ENCODE data around the gene CFTR.

Gene CFTR

DNA sequence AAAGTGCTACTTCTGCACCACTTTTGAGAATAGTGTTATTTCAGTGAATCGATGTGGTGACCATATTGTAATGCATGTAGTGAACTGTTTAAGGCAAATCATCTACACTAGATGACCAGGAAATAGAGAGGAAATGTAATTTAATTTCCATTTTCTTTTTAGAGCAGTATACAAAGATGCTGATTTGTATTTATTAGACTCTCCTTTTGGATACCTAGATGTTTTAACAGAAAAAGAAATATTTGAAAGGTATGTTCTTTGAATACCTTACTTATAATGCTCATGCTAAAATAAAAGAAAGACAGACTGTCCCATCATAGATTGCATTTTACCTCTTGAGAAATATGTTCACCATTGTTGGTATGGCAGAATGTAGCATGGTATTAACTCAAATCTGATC is 110.4 kb downstream of the CFTR start:
- DNase-seq, result no peak

DNA sequence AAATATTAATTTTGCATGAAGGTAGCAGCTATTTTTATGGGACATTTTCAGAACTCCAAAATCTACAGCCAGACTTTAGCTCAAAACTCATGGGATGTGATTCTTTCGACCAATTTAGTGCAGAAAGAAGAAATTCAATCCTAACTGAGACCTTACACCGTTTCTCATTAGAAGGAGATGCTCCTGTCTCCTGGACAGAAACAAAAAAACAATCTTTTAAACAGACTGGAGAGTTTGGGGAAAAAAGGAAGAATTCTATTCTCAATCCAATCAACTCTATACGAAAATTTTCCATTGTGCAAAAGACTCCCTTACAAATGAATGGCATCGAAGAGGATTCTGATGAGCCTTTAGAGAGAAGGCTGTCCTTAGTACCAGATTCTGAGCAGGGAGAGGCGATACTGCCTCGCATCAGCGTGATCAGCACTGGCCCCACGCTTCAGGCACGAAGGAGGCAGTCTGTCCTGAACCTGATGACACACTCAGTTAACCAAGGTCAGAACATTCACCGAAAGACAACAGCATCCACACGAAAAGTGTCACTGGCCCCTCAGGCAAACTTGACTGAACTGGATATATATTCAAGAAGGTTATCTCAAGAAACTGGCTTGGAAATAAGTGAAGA is 112.3 kb downstream of the CFTR start:
- DNase-seq, result no peak

DNA sequence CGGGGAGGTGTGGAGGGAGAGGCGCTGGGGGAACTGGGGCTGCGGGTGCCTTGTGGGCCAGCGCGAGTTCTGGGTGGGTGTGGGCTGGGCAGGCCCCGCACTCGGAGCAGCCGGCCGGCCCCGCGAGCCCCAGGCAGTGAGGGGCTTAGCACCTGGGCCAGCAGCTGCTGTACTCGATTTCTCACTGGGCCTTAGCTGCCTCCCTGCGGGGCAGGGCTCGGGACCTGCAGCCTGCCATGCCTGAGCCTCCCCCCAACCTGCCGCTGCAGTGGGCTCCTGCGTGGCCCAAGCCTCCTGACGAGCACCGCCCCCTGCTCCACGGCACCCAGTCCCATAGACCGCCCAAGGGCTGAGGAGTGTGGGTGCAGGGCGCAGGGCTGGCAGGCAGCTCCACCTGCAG is 116.3 kb downstream of the CFTR start:
- no peak for DNase-seq

DNA sequence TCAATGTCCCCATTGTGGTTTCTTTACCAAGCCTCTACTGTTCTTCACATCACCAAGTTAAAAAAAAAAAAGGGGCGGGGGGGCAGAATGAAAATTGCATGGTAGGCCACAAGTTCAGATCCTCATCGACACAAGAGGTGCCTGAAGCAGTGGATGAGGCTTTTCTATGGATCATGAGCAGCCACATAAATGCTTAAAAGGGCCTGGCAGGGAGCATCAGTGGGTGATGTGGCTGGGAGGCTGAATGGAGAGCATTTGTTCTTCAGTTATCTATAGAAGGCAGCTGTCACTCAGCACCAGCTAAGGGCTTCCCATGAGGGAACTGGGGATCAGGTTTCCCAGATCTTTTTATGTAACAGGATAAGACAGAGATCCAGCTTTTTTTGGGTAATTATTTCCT is 117.9 kb downstream of the CFTR start:
- DNase-seq, result no peak

DNA sequence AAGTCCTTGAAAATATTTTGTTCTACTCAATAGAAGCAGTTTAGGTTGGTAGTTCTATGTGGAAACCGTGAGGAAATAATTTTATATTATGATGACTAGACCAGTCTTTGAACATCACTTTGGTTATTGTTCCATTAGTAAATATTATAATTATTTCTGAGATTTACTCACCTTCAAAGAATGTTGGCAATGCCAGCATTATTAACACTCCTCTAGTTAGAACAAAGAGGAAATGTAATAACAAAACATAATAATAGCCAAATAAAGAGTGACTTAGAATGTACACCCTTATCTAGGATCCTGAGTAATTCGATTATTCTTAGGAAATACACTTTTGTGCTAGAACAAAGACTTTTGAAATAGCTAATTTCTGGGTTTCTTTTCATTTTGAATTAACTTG is 121.1 kb downstream of the CFTR start:
- DNase-seq, result no peak

DNA sequence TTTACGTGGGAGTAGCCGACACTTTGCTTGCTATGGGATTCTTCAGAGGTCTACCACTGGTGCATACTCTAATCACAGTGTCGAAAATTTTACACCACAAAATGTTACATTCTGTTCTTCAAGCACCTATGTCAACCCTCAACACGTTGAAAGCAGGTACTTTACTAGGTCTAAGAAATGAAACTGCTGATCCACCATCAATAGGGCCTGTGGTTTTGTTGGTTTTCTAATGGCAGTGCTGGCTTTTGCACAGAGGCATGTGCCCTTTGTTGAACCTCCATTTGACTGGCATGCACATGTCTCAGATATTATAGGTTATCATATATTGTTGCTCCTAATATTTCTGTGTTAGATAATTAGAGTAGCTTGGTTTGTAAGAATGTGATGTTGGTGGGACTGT is 123.8 kb downstream of the CFTR start:
- DNase-seq, result no peak

DNA sequence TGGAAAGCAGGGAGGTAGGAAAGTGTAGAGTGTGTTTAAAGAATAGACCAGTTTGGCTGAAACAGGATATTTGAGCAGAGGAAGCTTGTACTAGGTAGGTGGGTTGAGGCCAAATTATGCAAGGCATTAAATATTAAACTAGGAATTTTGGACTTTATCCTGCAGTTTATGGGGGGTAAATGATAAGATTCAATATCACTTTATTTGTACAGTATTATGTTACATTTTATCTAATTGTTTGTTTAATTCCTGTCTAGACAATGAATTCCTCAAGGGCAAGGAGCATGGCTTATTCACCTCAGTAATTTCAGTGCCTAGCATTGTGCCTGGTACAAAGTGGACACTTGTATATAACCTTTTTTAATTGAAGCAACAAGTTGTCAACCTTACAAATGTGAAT is 125.9 kb downstream of the CFTR start:
- DNase-seq, result no peak

DNA sequence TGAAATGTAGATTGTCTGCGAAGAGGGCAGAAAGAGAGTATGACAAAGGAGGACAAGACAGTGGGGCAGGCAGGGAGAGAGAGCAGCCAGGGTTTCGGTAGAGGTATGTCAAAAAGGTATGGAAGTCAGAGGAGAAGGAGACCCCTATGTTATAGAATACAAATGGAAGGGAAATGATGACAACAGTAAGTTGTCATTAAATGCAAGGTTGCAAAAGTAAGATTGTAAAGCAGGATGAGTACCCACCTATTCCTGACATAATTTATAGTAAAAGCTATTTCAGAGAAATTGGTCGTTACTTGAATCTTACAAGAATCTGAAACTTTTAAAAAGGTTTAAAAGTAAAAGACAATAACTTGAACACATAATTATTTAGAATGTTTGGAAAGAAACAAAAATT is 126.3 kb downstream of the CFTR start:
- no peak for DNase-seq

DNA sequence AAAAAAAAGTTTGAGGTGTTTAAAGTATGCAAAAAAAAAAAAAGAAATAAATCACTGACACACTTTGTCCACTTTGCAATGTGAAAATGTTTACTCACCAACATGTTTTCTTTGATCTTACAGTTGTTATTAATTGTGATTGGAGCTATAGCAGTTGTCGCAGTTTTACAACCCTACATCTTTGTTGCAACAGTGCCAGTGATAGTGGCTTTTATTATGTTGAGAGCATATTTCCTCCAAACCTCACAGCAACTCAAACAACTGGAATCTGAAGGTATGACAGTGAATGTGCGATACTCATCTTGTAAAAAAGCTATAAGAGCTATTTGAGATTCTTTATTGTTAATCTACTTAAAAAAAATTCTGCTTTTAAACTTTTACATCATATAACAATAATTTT is 130.6 kb downstream of the CFTR start:
- no peak for DNase-seq

DNA sequence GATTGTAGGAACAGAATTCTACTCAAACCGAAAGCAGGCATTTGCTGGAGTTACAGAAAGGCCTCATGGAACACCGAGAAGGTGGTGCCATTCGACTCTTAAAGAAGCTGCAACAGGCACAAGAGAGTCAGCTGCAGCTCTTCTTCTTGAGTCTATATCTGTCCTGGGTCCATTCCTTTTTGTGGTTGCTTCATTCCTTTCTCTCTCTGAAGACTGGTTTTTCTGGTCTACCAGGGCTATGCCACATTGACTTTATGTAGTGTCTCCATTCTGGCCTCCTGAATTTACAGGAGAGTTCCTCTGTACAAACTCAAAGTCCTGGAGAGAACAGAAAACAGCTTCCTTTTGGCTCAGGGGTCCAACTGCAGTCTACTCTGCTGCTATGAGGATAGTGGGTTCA is 132.8 kb downstream of the CFTR start:
- DNase-seq, result no peak

DNA sequence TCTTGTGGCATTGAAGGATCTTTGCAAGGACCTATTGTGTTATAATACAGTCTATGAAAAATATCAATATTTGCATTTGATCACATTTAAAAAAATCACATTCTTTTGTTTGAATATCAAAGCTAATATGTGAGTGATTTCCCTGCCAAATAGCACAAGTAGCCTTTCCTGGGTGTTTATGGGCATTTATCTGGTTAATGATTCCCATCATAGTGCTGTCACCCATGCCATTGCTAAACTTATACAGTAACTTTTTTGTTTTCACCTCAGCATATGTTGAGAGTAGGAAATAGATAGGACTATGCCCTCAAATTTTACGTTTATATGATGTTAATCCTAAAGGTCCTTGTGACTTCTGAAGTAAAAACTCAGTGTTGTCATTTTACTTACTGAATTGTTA is 136.9 kb downstream of the CFTR start:
- DNase-seq, result no peak

DNA sequence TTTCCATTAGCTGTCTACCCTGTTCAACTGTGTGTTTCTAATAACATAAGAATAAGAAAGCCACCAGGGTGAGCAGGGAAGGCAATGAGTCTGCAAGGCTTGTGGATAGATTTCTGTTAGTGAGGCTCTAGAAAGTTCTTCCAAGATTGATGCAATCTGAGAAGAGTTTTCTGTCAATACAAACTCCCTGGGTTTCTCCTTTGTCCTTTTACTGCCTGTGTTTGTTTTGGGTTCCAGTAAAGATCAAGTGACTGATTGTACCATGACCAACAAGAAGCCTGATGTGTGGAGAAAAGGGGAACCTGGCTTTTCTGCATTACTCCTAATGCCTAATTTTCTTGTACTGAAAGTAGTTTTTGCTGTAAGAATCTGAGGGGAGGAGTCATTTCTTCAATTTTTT is 139.9 kb downstream of the CFTR start:
- DNase-seq, result no peak

DNA sequence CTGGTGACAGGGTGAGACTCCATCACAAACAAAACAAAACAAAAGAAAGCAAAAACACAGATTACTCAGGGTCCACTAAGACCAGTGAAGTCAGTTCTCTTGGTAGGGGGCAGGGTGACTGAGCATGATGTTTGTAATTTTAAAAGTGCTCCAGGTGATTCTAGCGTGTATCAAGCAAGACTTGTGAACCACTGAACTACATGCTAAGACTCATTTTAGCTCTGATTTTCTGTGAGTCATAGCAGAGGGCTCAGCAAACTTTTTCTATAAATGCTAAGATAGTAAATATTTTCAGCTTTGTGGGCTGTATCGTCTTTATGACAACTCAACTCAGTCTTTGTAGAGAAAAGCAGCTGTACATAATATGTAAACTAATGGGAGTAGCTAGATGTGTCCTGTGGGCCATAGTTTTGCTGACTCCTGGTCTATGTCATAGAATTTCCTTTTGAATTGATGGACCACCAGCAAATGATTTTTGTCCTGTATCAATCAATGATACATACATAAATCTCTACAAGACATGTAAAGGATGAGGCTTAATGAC is 141.3 kb downstream of the CFTR start:
- DNase-seq, result no peak

DNA sequence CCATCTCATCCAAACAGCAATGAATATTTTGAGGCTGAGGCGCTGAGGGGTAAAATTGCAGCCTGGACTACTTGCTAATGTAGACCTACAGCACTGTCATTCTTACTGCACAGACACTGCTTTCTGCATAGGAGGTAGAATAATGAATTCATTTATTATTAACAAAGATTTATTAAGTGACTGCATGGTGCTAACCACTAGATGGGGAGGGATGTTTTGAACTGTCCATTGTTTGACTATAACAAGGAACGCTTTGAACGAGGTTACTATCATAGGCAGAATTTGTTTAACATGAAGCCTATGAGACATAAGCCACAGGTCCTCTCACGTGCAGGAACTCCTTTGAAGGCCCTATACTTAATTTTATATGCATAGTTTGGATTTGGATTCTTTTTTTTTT is 143.8 kb downstream of the CFTR start:
- DNase-seq, result no peak

DNA sequence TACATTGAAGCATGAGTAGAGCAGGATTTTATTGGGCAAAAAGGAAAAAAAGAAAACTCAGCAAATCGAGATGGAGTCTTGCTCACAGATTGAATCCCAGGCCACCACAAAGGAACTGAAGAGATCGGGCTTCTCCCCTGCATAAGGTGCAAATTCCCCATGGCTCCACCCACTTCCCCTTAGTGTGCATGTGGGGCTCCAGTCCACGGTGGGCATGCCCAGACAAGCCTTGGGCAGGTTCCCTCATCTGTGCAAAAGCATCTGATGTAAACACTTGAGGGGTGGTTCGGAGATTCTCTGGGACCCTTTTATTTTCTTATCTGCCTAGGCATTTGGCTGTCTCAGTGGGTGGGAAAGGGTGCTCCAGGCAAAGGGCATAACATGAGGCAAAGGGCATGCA is 150.7 kb downstream of the CFTR start:
- DNase-seq, result no peak

DNA sequence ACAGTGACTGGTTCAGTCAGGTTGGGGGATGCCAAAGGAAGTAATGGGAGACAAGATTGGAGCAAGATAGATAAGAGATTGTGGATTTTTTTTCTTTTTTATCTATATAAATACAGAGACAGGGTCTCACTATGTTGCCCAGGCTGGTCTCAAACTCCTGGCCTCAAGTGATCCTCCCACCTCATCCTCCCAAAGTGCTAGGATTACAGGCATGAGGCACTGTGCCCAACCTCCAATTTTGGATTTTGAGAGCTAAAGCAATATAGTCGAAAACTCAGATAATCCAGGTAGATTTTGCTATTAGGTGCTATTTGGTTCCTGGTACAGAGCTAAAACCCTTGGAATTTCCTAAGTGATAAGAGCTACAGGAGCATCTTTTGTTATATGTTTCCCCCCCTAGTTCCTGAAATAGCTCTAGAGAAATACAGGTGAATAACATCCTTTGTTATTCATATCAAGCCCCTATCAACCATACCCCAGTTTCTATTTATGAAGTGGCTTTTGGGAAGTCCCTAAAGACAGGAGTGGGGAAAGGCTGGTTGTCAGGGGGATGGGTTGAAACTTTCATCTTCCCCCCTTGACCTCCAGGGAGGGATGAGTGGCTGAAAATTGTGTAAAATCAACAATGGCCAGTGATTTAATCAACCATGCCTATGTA is 151.2 kb downstream of the CFTR start:
- DNase-seq, result no peak

DNA sequence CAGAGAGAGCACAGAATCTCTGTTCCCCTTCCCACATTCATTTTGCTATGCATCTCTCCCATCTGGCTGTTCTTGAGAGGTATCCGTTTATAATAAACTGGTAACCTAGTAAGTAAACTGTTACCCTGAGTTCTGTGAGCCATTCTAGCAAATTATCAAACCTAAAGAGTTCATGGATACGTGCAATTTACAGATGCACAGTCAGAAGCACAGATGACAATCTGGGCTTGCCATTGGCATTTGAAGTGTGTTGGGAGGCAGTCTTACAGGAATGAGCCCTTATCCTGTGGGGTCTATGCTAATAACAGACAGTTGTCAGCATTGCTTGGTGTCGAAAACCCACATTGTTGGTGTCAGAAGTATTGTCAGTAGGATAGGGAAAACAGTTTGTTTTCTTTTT is 151.8 kb downstream of the CFTR start:
- DNase-seq, result no peak

DNA sequence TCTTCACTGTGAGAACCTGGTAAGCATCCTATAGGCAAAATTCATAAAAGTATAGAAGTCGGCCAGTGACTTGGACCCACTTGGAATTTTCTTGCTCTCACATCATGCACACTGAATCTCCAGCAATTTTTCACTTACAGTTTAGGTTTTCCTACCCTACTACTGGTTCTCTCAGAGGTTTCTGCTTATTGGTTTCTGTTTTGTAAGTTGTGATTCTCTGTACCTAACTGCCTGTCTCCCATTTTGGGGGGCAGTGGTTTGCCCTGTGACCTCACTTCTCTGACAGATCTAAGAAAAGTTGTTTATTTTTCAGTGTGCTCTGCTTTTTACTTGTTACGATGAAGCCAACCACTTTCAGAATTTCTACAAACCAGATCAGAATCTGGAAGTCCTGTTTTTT is 158.1 kb downstream of the CFTR start:
- DNase-seq, result no peak

DNA sequence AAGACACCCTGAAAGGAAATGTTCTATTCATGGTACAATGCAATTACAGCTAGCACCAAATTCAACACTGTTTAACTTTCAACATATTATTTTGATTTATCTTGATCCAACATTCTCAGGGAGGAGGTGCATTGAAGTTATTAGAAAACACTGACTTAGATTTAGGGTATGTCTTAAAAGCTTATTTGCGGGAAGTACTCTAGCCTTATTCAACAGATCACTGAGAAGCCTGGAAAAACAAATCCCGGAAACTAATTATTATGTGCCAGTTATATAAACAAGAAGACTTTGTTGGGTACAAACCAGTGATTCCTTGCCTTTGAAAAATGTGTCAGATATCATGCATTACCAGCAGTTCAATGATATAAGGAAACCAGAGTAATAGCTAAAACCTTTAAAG is 160.1 kb downstream of the CFTR start:
- DNase-seq, result no peak

DNA sequence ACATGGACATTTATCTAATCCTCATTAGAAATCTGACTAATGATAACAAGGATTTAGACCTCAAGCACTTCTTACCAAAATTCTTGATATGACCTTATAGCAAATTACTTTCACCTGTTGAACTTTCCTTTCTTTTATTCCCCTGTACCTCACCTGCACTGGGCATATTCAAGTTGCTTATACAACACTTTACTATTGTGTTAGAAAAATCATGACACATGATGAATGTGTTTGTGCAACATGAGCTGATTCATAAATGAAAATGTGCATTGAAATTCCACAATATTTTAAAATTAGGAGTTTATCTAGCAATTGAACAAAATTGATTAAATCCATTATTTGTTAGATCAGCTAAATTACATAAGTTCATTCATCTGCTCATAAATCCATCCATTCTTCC is 160.6 kb downstream of the CFTR start:
- DNase-seq, result no peak

DNA sequence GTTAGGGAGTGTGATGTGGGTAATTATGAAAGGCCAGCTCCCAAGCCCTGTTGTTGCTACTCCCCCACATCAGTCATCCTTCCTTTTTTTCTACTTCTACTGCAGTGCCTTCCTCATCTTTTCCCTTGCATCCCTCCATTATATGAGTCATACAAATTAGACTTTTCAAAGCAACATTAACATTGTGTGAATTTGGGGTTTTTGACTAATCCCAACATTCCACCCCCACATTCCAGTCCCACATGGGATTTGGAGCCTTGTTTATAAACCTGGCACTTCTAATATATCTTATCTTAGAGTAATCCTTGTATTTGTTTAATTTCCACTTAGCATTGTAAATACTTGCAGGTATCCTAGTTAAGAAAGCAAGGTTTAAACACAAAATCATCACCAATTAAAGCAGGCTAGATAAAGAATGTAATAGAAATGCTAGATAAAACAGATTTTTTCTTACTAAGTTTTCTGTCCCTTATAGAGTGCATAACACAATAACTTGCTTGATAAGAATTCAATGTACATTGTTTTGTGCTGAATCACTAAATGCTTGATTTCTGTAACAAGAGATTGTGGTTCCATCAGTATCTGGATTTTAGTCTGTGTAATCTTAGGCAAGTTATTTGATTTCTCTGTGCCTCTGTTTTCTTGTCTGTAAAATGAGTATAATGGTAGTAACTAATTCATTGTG is 165.8 kb downstream of the CFTR start:
- DNase-seq, result no peak

DNA sequence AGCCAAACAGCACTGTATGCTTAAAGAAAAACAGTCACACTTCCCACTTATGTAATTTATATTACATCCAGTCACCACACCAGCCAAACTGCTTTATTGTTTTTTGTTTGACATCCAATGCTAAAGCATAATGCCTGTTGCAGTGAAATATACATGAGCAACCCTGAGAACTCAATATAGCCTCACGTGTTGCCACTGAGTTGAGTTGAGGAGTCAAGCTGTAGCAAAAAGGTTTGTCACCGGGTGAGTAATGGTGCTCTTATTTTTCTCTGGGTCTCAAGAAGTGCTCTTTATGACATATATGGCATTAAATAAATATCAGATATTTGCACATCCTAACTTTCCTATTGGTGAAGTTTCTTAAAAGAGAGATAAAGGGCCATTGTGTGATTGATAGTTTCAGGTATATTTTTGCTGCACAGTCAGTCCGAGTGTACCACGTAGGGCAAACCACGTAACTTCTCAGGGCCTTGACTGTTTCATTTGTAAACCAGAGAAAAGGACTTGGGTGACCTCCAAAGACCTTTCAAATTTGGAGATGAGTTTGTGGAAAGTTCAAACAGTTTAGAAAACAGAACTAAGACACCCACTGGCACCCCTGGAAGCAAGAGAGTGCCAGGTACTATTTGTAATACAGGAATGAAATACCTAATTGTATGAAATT is 168.5 kb downstream of the CFTR start:
- no peak for DNase-seq

DNA sequence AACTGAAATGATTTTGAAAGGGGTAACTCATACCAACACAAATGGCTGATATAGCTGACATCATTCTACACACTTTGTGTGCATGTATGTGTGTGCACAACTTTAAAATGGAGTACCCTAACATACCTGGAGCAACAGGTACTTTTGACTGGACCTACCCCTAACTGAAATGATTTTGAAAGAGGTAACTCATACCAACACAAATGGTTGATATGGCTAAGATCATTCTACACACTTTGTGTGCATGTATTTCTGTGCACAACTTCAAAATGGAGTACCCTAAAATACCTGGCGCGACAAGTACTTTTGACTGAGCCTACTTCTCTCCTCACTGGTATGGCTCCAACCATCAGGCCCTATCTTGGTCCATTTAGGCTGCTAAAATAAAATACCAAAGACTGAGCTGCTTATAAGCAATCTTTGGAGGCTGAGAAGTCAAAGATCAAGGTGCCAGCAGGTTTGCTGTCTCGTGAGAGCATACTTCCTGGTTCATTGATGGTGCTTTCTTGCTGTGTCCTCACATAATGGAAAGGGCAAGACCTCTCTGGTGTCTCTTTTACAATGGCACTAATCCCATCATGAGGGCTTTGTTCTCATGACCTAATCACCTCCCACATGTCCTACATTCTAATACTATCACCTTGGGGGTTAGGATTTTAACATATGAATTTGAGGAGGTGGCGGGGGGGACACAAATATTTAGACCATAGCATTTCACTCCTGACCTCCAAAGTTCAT is 173.3 kb downstream of the CFTR start:
- DNase-seq, result no peak

Measured in suppressor macrophage (primary cell).